NCI-H524 (cell line): ENCODE results near the gene TRAF2.

Source experiments
- DNase-seq, 2 experiments: peaks; one replicate each; lab custom pipeline; 2025; lab: John Stamatoyannopoulos, UW

Gene TRAF2

DNA sequence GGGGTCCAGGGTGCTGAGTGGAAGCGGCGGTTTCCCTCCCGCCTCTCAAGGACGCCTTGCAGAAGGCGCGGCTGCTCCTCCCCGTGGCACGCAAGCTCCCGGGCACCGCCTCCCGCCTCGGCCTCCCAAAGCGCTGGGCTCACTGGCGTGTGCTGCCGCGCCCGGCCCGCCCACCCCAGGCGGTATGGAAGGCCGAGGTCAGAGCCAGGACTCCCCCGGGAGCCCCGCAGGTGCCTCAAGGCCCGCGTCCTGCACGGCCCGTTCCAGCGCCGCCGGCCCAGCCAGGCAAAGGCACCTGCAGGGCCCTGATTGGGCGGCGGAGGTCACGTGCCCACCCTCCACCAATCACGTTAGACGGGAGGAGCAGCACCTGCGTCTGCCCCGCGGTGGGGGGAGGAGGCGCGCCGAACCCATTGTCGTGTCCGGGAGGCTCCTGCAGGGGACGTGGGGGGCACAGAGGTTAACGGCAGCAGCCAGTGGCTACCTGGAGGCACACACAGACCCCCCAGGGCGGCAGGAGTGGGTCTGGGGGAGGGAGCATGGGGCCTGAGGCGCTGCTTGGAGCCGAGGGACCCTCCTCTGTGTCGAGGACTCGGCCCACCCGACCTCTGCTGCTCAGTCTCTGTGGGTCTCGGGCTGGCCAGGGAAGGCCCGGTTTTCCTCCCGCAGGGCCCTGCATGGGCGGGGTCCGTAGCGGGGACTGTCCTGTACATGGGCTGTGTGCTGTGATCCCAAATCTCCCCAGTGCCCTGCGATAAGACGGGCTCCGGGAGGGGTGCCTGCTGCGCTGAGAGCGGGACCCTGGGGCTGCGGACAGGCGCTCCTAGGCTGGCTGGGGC, 63.7 kb downstream of the TRAF2 start:
- DNase-seq = peak; percentile 94 to 96

DNA sequence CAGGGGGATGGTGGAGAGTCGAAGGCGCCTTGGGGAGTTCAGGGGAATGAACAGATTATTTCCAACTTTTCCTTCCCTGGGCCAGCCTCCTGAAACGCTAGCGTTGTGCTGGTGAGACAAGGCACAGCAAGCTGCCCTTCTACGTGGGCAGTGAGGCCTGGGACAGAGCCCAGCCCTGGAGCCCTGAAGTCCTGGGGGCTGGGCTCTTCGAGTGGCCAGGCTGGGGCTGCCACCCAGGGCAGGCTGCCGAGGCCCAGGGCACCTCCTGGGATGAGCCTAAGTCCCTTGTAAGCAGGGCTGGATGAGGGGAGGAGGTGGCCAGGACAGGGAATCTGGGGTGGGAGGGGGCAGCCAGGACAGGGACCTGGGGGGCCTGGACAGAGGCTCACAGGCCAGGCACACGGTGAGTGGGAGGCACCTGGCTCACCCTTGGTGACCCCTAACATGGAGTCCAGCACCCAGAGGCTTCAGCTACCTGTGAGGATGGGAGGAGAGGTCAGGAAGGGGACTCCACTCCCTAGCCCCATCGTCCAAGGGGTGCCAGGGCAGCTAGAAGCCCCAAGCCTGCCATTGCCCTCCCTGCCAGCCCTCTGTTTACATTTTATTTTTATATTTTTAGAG, 64.5 kb downstream of the TRAF2 start:
- no peak for DNase-seq

DNA sequence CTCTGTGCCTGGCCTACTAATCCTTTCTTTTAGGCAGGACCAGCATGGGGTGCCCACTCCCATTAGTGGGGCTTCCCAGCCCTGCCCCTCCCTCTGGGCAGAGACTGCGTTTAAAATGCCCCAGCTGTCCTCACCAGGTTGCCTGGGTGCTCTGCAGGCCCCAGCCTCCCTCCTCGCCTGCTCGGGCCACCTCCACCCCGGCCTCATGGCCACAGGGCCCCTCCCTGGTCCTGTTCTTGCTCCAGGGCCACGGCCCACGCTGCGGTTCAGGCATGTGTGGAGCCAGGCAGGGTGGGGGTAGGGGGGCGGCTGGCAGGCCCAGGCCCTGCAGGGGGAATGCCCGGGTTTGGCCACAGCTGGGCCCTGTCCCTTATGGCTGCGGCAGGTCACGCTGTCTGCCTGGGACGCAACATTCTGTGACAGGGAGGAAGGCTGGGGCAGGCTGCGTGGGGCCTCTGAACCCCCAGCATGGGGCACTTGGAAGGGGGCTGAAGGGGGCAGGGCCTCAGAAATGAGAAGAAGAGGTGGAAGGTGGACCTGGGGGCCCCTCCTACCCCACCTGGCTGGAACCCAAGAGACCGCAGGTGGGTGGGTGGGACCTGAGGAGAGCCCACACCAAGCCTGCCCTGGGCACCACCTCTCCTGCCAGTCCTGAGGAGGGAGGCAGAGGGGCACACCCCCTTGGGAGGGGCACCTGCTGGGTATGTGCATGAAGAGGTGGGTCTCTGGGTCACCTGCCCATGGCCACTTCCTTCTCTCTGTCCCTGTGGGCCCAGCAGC, 65.4 kb downstream of the TRAF2 start, which contains the start of gene LCN12:
Gene LCN12, plus strand, starts transcription at position 733 of the 780 bp plus-strand sequence. CDS start 55 bp downstream, outside the sequence.
- DNase-seq = no peak

DNA sequence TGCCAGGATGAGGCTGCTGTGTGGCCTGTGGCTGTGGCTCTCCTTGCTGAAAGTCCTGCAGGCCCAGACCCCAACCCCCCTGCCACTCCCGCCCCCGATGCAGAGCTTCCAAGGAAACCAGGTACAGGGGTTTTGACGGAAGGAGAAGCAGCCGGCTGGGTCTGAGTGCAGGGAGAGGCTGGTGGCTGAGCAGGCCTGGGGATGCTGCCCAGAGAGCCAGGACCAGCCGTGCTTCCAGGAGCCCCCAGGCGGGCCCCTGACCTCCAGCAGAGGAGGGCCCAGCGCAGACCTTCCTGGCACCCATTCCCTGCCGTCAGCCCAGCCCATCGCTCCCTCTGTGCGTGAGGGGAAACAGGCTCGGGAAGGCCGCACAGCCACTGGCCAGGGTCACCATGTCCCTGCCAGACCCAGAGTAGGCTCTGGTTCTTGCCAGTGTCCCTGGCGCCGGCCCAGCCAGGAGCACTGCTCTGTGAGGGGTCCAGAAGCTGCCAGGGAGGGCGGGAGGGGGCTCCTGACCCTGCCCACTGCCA, 66.1 kb downstream of the TRAF2 start:
- no peak for DNase-seq

DNA sequence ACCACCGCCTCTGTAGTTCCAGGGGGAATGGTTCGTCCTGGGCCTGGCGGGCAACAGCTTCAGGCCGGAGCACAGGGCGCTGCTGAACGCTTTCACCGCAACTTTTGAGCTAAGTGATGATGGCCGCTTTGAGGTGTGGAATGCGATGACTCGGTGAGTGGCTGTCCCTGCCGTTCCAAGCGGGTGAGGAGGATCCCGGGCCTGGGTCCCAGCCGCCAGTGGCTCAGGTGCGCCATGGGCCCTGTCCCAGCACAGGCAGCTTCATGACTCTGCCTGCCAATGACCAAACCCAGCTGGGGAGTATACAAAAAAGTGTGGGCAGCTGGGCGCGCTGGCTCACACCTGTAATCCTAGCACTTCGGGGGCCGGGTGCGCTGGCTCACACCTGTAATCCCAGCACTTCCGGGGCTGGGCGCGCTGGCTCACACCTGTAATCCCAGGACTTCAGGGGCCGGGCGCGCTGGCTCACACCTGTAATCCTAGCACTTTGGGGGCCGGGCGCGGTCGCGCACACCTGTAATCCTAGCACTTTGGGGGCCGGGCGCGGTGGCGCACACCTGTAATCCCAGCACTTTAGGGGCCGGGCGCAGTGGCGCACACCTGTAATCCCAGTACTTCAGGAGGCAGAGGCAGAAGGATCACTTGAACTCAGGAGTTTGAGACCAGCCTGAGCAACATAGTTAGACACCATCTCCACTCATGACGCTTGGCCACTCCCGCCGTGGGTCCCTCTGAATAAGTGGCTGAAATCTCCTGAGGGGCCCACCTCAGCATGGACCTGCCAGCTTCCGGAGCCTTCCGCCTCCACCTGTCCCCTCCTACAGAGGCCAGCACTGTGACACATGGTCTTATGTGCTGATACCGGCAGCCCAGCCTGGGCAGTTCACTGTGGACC, 66.8 kb downstream of the TRAF2 start:
- no peak for DNase-seq

DNA sequence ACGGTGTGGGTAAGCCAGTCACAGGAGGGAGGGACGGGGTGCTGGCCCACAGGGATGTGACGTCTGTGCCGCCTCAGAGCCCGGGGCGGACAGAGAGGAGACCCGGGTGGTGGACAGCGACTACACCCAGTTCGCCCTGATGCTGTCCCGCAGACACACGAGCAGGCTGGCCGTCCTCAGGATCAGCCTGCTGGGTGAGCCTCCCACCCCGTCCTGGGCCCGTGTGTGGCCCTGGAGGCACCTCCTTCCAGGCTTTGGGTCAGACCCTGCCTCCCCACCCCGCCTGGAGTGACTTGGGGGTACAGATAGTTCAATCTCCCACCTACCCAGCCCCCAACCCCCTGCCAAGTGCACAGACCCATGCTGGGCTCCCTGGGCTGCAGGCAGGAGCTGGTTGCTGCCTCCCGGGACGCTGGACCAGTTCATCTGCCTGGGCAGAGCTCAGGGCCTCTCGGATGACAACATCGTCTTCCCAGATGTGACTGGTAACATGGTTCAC, 67.5 kb downstream of the TRAF2 start:
- no peak for DNase-seq

DNA sequence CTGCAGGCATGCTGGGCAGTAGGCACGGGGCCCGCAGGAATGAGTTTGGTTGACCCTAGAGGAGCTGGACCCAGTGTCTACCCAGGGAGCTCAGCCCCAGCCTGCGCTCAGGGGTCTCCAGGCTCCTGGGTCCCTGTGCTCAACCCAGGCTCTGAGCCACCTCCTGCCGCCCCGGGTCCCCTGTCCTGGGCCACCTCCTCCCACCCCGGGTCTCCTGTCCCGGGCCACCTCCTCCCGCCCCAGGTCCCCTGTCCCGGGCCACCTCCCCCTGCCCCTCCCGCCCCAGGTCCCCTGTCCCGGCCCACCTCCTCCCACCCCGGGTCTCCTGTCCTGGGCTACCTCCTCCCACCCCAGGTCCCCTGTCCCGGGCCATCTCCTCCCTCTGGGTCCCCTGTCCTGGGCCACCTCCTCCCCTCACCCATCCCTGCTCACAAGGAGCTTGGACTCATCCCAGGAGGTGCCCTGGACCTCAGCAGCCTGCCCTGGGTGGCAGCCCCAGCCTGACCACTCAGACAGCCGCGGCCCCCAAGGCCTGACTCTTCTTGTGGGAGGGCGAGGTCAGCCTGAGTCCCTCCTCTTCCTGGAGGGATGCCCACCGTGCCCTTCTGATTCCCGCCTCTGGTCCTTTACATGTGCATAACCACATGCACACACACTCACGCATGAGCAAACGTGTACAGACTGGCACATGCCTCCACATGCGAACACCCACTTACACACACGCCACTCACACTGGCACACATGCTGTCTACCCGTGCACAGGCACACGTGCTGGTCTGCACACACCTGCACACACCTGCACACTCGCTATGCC, 68.2 kb downstream of the TRAF2 start:
- no peak for DNase-seq

DNA sequence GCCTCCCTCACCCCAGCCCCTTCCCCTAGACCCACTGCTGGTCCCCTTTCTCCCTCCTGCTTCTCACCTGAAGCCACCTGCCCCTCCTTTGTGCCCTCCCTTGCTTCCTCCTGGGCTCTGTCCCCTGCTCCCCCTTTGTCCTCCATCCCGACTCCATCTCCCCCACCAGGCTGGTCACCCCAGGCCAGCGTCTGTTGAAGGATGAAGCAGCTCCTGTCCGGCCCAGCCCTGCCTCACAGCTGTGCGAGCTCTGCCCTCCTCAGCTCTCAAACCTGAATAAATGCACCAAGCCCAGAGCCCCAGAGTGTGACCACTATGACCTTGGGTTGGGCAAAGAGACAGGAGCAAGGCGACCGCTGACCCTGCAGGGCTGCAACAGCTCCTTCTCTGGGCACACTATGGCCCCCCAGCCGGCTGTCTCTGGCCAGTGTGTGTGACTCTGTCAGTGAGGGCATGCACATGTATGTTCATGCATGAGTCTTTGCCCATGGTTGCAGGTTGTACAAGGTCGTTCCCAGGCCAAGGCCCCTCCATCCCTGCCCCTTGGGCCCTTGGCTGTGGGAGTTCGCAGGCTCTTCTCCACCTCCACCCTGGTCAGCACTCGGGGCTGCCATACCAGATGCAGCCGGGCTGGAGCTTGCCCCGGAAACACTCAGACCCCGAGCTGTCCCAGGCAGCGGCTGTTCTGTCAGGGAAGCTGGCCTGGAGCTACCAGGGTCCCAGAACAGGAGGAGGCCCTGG, 69.1 kb downstream of the TRAF2 start:
- DNase-seq = no peak

DNA sequence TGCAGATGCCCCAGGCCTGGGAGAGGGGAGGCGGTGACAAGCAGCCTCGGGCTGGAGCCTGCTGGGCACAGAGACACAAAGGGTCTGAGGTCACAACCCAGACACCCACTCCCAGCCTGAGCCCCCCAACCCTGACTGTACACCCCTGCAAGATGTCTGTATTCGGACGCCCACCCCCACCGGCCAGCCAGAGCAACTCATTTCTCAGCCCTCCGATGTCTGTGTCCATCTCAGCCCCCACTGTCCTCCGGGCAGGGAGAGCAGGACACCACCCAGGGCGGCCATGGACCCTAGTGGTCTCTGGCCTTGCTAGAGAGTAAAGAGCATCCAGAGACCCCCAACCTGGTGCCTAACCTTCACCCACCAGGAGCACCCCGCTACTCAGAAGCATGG, 69.6 kb downstream of the TRAF2 start:
- no peak for DNase-seq

DNA sequence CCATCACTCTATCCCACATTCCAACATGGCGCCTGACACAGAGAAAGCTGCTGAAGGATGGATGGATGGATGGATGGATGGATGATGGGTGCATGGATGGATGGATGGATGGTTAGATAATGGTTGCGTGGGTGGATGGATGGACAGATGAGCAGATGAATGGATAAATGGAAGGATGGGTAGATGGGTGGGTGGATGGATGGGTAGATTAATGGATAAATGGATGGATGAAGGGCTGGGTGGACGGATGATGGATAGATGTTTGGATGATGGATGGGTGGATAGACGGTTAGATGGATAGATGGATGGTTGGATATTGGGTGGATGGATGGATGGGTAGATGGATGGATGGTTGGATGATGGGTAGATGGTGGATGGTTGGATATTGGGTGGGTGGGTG, 70.3 kb downstream of the TRAF2 start:
- DNase-seq = no peak

DNA sequence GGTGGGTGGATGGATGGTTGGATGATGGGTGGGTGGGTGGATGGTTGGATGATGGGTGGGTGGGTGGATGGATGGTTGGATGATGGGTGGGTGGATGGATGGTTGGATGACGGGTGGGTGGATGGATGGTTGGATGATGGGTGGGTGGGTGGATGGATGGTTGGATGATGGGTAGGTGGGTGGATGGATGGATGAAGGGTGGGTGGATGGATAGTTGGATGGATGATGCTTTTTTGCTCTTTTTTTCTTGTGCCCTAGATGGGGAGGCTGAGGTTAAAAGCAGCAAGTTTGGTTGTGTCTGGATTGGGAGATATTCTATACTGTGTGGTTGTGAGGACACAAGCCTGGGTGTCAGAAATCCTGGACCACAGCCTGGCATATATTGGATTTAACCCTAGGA, 71.1 kb downstream of the TRAF2 start:
- no peak for DNase-seq

DNA sequence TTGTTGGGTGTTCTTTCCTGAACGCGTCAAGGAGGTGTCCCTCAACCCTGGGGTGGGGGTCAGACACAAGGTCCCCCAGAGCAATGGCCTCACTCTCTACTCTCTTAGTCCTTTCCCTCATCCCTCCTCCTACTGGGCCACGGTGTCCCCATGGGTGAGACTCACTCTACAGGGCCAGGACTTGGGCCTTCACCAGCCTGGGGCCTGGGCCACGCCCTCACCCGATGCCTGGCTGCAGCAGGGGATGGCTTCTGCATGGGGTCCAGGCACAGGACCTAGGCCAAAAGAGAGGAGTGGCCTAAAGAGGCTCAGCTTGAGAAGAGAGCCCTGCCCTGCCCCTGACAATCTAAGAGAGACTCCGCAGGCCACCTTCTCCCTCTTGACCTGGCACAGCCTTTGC, 71.6 kb downstream of the TRAF2 start:
- DNase-seq = no peak

DNA sequence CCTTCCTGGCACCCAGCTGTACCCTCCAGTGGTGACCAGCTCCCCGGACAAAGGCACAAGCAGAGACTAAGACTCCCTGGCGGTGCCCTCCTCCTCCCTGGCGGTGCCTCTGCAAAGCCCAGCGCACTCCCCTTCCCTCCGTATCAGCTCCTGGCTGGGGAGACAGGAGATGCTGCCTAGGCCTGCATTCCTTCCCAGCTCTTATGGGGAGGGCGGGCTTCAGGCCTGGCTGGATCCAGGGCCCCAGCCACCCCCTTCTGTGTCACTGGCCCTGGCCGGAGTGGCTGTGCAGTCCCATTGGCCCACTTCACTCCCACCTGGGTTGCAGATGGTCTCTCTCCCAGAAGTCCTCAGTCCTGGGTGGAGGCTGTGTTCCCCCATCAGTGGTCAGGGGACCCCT, 72.2 kb downstream of the TRAF2 start:
- DNase-seq = no peak

DNA sequence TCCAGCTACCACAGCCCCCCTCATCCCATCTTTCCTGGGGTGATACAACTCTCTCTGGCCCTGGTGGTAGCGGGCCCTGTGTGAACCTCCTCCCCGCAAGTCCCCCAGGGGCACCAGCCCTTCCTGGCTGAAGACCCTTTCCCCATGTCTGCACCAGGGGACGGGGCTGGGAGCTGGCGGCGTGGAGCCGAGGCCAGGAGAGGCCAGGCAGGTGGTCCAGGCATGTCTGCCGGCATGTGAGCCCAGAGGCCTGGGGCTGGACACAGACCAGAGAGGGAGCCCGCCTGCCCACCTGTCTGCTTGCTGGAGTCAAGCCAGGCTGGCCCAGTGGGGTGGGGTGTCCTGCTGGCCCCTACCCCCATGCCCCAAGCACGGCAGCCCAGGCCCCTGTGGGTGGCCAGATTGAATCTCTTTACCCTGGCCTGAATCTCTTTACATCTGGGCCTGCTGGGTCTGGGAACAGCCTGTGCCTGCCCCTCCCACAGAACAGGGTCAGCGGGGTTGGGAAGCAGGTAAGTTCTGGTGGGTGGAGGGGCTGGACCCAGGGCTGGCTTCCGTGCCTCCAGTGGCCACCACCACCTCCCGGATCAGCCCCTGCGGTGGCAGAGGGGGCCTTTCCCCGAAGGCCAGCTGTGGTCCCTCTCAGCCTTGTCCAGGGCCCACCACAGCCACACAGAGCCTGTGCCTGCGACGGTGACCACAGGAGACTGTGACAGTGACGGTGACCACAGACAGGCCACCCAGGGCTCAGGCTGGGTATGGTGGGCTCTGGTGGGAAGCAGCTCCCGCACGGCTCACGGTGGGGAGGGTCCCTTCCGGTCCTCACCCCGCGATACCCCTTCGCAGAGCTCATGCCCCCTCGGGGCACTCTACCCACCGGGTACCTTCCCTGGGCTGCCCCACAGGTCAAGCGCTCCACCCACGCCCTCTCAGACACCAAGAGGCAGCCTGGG, 72.9 kb downstream of the TRAF2 start:
- no peak for DNase-seq

DNA sequence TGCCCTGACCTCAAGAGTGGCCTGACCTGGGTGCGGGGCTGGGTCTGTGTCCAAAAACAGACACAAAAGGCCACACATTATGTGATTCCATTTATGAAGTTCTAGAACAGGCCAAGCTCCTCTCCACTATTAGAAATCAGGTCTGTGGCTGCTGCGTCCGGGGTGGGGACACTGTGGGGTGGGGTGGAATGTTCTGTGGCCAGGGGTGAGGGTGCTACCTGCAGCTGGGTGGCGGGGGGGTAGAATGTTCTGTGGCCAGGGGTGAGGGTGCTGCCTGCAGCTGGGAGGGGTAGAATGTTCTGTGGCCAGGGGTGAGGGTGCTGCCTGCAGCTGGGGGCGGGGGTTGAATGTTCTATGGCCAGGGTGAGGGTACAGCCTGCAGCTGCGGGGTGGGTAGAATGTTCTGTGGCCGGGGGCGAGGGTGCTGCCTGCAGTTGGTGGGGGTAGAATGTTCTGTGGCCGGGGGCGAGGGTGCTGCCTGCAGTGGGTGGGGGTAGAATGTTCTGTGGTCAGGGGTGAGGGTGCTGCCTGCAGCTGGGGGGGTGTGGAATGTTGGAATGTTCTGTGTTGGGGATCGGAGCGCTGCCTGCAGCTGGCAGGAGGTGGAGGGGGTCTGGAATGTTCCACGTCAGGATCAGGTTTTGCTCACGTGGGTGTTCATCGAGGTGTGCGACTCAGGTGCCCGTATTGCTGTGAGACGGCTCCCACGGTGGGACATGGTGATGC, 74.1 kb downstream of the TRAF2 start:
- DNase-seq = no peak

DNA sequence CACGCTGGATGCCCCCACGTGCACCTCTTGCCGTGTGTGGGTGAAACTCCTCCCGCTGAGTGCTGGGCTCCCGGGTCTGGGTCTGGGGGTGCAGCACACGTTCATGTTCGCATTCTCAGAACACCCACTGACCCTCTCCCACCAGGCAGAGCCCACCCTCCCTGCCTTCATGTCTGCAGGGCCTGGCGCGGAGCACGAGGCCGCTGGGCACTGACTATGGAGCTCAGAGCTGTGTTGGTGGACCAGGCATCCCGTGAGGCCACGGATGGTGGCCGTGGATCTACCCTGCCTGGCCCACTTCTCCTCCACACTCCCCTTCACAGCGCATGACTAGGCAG, 74.6 kb downstream of the TRAF2 start:
- no peak for DNase-seq

DNA sequence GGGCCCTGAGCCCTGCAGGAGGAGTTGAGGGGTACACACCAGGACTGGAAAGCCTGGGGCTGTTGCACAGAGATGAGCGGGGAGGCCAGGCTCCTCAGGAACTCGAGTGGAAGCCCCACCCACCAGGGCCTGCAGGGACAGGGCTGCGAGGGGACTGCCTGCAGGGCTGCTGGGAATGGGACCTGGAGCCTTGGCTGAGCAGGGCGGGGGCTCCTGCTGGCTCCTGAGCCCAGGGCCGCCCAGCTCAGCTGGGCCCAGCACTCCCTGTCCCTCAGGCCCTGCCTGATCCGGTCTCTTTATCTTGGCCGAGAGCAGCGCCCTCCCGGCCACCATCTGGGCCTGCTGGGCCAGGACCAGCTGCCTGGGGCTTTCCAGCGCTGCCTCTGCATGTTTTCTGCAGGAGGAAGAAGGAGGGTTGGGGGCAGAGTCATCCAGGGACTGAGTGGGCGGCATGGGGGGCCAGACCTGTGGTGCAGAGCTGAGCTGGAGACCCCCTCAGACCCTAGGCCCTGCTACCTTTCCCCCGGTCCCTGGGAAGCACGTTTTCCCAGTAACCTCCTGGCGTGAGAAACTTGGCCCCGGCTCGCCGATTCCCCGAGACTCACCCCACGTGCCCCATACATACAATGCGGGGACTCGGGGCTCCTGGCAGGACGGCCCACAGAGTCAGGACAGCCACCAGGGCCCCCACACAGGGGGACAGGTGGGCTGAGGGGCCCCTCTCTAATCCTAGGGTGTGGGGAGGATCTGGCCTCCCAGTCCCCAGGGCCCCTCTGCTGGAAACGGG, 75.2 kb downstream of the TRAF2 start:
- DNase-seq = peak in 1 of 2 experiments; percentile 26
